H1 (cell line): ENCODE results near the gene HEBP1. TPM values are rescaled to one million over a fixed set of nuclear protein-coding genes. Genes with fewer than 3 reads are reported as not detected.

Experiments
- CTCF ChIA-PET: fragments of 300-600 bp; sonication (Branson Sonifier 250); formaldehyde crosslinking; loops from one replicate; lab custom pipeline; 2021; ENCODE audit not compliant: partially characterized antibody; lab: Charles Lee
- POLR2A ChIA-PET: fragments of 300-600 bp; sonication (Branson Sonifier 250); formaldehyde crosslinking; loops from one replicate; lab custom pipeline; 2021; ENCODE audit warnings: inconsistent platforms; ENCODE audit not compliant: partially characterized antibody; lab: Charles Lee
- DNase-seq, 2 experiments: peaks; one replicate each; pipeline versions ENCODE4 v3.0.0 to v3.0.0-alpha.2; 2010 to 2022; ENCODE audit warnings: low spot score in 2 of 2, low read depth in 1 of 2, mixed read lengths in 1 of 2
- FAIRE-seq: peaks from 2 replicates; lab custom pipeline; 2011; peaks lifted over from hg19 to GRCh38; lab: Jason Lieb, UNC
- H2AFZ ChIP-seq: 2 replicates; pipeline ENCODE4 v1.8.1; 2012; ENCODE audit warnings: low read length, inconsistent platforms
- H2AK5ac ChIP-seq: 2 replicates; pipeline ENCODE4 v1.6.1; 2013; ENCODE audit warnings: low read depth, low read length
- H2BK120ac ChIP-seq: replicated peaks from 2 replicates; pipeline ENCODE3; 2013; ENCODE audit warnings: low read depth, low read length, inconsistent platforms
- H2BK12ac ChIP-seq: 2 replicates; pipeline ENCODE4 v1.6.1; 2013; ENCODE audit warnings: low read depth, low read length
- H2BK15ac ChIP-seq: 2 replicates; pipeline ENCODE4 v1.6.1; 2013; ENCODE audit warnings: low read length
- H2BK20ac ChIP-seq: 2 replicates; pipeline ENCODE4 v1.6.1; 2013; ENCODE audit warnings: low read length
- H2BK5ac ChIP-seq: 2 replicates; pipeline ENCODE4 v1.6.1; 2013; ENCODE audit warnings: low read depth, low read length
- H3K14ac ChIP-seq: 2 replicates; pipeline ENCODE4 v1.6.1; 2013; ENCODE audit warnings: inconsistent platforms; ENCODE audit not compliant: insufficient read length
- H3K18ac ChIP-seq: 2 replicates; pipeline ENCODE4 v1.6.1; 2013; ENCODE audit warnings: low read length; ENCODE audit errors: extremely low read depth
- H3K23ac ChIP-seq: 2 replicates; pipeline ENCODE4 v1.6.1; 2013; ENCODE audit warnings: inconsistent platforms; ENCODE audit not compliant: insufficient read length
- H3K23me2 ChIP-seq: 2 replicates; pipeline ENCODE4 v1.6.1; 2013; ENCODE audit warnings: low read depth, low read length
- H3K27ac ChIP-seq: 2 replicates; pipeline ENCODE4 v1.6.1; 2011; ENCODE audit warnings: low read depth, low read length, inconsistent platforms
- H3K27me3 ChIP-seq, 4 experiments: replicated peaks in 1 of 4; 1 replicate in 1 of 4; 2 replicates in 3 of 4; pipeline versions ENCODE4 v1.6.1 to v1.8.1; 2011 to 2013; ENCODE audit warnings: low read length in 3 of 4, mild to moderate bottlenecking in 3 of 4, inconsistent platforms in 2 of 4, mixed read lengths in 2 of 4, moderate library complexity in 1 of 4; ENCODE audit not compliant: control insufficient read depth in 3 of 4, insufficient read depth in 3 of 4; ENCODE audit errors: extremely low read depth in 1 of 4
- H3K36me3 ChIP-seq, 4 experiments: 2 replicates each; pipeline versions ENCODE4 v1.6.1 to v1.8.1; 2011 to 2013; ENCODE audit warnings: mild to moderate bottlenecking in 4 of 4, low read length in 3 of 4, moderate library complexity in 2 of 4, control low read depth in 1 of 4, inconsistent platforms in 1 of 4; ENCODE audit not compliant: insufficient read depth in 4 of 4, control insufficient read depth in 2 of 4
- H3K4ac ChIP-seq: replicated peaks from 2 replicates; pipeline ENCODE3; 2013; ENCODE audit warnings: low read length, low read depth, mixed read lengths, inconsistent platforms; ENCODE audit not compliant: insufficient read length
- H3K4me1 ChIP-seq, 4 experiments: replicated peaks in 1 of 4; 1 replicate in 1 of 4; 2 replicates in 3 of 4; pipeline versions ENCODE4 v1.6.1 to v1.8.1; 2011 to 2013; ENCODE audit warnings: low read length in 3 of 4, inconsistent platforms in 2 of 4, mixed read lengths in 1 of 4; ENCODE audit not compliant: insufficient read depth in 4 of 4, control insufficient read depth in 3 of 4
- H3K4me2 ChIP-seq, 2 experiments: 2 replicates each; pipeline versions ENCODE4 v1.6.1 to v1.8.1; 2011 to 2013; ENCODE audit warnings: low read depth in 2 of 2, low read length in 2 of 2, control low read depth in 1 of 2, inconsistent platforms in 1 of 2, mild to moderate bottlenecking in 1 of 2; ENCODE audit not compliant: insufficient read depth in 1 of 2
- H3K4me3 ChIP-seq, 4 experiments: fragments of 200-600, 300-600 bp in 1 of 4; sonication (generic), shearing (Covaris generic), sonication (Bioruptor Twin) in 1 of 4; 2 replicates each; pipeline versions ENCODE4 v1.5.1 to v1.8.1; 2011 to 2016; ENCODE audit warnings: low read length in 4 of 4, low read depth in 3 of 4, control low read depth in 2 of 4, inconsistent platforms in 2 of 4, mild to moderate bottlenecking in 2 of 4, mixed read lengths in 1 of 4, moderate library complexity in 1 of 4; ENCODE audit not compliant: insufficient read depth in 2 of 4; ENCODE audit errors: extremely low read depth in 1 of 4
- H3K56ac ChIP-seq: replicated peaks from 2 replicates; pipeline ENCODE3; 2013; ENCODE audit warnings: low read depth, mild to moderate bottlenecking, mixed read lengths, low read length, inconsistent platforms; ENCODE audit not compliant: insufficient read length
- H3K79me1 ChIP-seq: 2 replicates; pipeline ENCODE4 v1.6.1; 2013; ENCODE audit warnings: low read depth, low read length, control low read depth
- H3K79me2 ChIP-seq, 2 experiments: 2 replicates each; pipeline versions ENCODE4 v1.6.1 to v1.8.1; 2012 to 2013; ENCODE audit warnings: low read length in 2 of 2, mild to moderate bottlenecking in 2 of 2, inconsistent platforms in 1 of 2; ENCODE audit not compliant: insufficient read depth in 2 of 2, control insufficient read depth in 1 of 2
- H3K9ac ChIP-seq, 4 experiments: replicated peaks in 1 of 4; 1 replicate in 1 of 4; 2 replicates in 3 of 4; pipeline versions ENCODE4 v1.6.1 to v1.8.1; 2011 to 2013; ENCODE audit warnings: low read depth in 3 of 4, low read length in 3 of 4, control low read depth in 2 of 4, mild to moderate bottlenecking in 2 of 4, moderate library complexity in 2 of 4, inconsistent platforms in 1 of 4; ENCODE audit errors: extremely low read depth in 1 of 4
- H3K9me3 ChIP-seq, 2 experiments: 2 replicates each; pipeline versions ENCODE4 v1.6.1 to v1.8.1; 2012 to 2013; ENCODE audit warnings: mild to moderate bottlenecking in 2 of 2, moderate library complexity in 2 of 2, control low read depth in 1 of 2, inconsistent platforms in 1 of 2, low read depth in 1 of 2, low read length in 1 of 2, mixed read lengths in 1 of 2; ENCODE audit not compliant: insufficient read depth in 2 of 2
- H4K20me1 ChIP-seq, 2 experiments: replicated peaks in 1 of 2; 2 replicates each; pipeline versions ENCODE3 to v1.8.1; 2011 to 2013; ENCODE audit warnings: inconsistent platforms in 2 of 2, low read length in 2 of 2, mild to moderate bottlenecking in 1 of 2; ENCODE audit not compliant: insufficient read depth in 2 of 2, control insufficient read depth in 1 of 2
- H4K5ac ChIP-seq: 2 replicates; pipeline ENCODE4 v1.6.1; 2013; ENCODE audit warnings: low read length, low read depth, mixed read lengths, inconsistent platforms; ENCODE audit not compliant: insufficient read length
- H4K8ac ChIP-seq: 2 replicates; pipeline ENCODE4 v1.8.0; 2013; ENCODE audit warnings: mild to moderate bottlenecking, moderate library complexity, low read length, inconsistent platforms; ENCODE audit not compliant: insufficient read depth; ENCODE audit errors: extremely low read depth
- H4K91ac ChIP-seq: replicated peaks from 2 replicates; pipeline ENCODE3; 2013; ENCODE audit warnings: low read length, mixed read lengths, inconsistent platforms; ENCODE audit not compliant: insufficient read length
- BCL11A ChIP-seq, 2 experiments: IDR thresholded peaks; one replicate each; pipeline ENCODE4 v1.6.1; 2011; ENCODE audit warnings: low read depth in 2 of 2, low read length in 2 of 2, mild to moderate bottlenecking in 2 of 2
- NRF1 ChIP-seq: IDR thresholded peaks from 2 replicates; pipeline ENCODE4 v1.6.1; 2011; ENCODE audit warnings: mild to moderate bottlenecking, low read depth, low read length, improper control_type of control experiment
- POU5F1 ChIP-seq: IDR thresholded peaks from 2 replicates; pipeline ENCODE4 v1.6.1; 2011; ENCODE audit warnings: low read depth, mild to moderate bottlenecking, low read length, moderate library complexity
- SUZ12 ChIP-seq: fragments of 200-600 bp; sonication (generic); IDR thresholded peaks from 2 replicates; pipeline ENCODE4 v1.6.1; 2012; ENCODE audit warnings: mild to moderate bottlenecking, inconsistent platforms, low read length, moderate library complexity, mixed read lengths
- TAF1 ChIP-seq: IDR thresholded peaks from 2 replicates; pipeline ENCODE4 v1.6.1; 2011; ENCODE audit warnings: mild to moderate bottlenecking, low read depth, low read length
- polyA plus RNA-seq, 7 experiments: library from polyadenylated mRNA; depleted of rRNA in 3 of 7; stranded (reverse) in 5 of 7; unstranded in 2 of 7; fragments of >200 nt in 5 of 7; fragments of 200-250 nt in 2 of 7; gene quantifications; 1 replicate in 5 of 7; 2 replicates in 1 of 7; 4 replicates in 1 of 7; pipeline versions ENCODE4 v1.2.1 to v1.2.3, GENCODE V29; 2011 to 2013; ENCODE audit warnings: missing spikeins in 2 of 7, mixed read lengths in 2 of 7
- total RNA-seq: library from RNA; stranded (reverse); fragmentation: NEBNext Ultra II Directional; extraction: Animal tissue kit (Norgen Biotek cat#: 25700); gene quantifications from 2 replicates; pipeline ENCODE4 v1.2.1, GENCODE V29; 2021

The HEBP1 gene
- total and polyA plus RNA-seq, 2 of the 8 experiments (the other 6 are each of a cell fraction or from before 2014, with no cell fraction given), result 30.8 to 56.1 TPM

DNA sequence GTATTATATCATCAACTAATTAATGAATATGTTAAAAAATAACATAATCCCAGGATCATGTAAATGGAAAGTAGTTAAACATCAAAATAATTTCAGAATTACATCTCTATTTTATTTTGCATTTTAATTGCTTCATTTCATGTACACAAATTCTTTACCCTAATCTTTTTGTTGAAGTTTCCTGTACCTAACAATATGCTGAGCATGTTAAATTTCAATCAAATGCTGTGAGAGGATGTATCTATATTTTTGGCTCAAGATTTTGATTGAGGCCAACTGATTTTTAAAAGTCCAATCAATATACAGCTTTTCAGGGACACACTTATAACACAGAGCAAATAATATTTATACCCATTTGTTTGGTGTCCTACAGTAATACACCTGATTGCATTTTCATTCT is 54.5 kb downstream of the HEBP1 start:
- Histone ChIP-seq H4K5ac (no peak overlapping the region), H3K56ac (no peak overlapping the region), H2BK20ac (no peak overlapping the region), H2BK120ac (no peak overlapping the region), H3K4me2 (no peak overlapping the region), H3K36me3 (no peaks in the 10 kb centered on the region), H2AK5ac (no peak overlapping the region), H4K91ac (no peak overlapping the region), H3K23ac (no peak overlapping the region), H3K9ac (no peak overlapping the region), H3K23me2 (no peaks in the 10 kb centered on the region), H3K14ac (no peak overlapping the region), H3K9me3 (no peaks in the 10 kb centered on the region), H4K20me1 (no peaks in the 10 kb centered on the region), H3K18ac (no peak overlapping the region), H3K4ac (no peak overlapping the region), H2BK5ac (no peak overlapping the region), H3K27ac (no peak overlapping the region), H3K4me3 (no peak overlapping the region), H2BK15ac (no peak overlapping the region), H2AFZ (no peak overlapping the region), H3K27me3 (no peaks in the 10 kb centered on the region), H3K4me1 (no peaks in the 10 kb centered on the region), H3K79me1 (no peaks in the 10 kb centered on the region), H3K79me2 (no peaks in the 10 kb centered on the region), H2BK12ac (no peak overlapping the region), H4K8ac (no peak overlapping the region)
- POLR2A ChIA-PET, result no interaction called here
- TF ChIP-seq BCL11A (IDR thresholded peaks at IDR 0.05; ENCODE audit: low read depth in 2 of 2, low read length in 2 of 2) (no peak), TAF1 (no peak), NRF1 (no peak), POU5F1 (no peak), SUZ12 (no peak)
- DNase-seq (no peak), FAIRE-seq (no peak)
- CTCF ChIA-PET, result no interaction called here
